ENCODE results near the gene METTL22.
A peak's percentile ranks its signal among the peaks of the same experiment; 100 is the strongest.
"Not testable (repeated sequence)": the region's sequence is repeated elsewhere in the genome, so short reads cannot be mapped to it uniquely, and the experiment has no call there.

Gene METTL22

DNA sequence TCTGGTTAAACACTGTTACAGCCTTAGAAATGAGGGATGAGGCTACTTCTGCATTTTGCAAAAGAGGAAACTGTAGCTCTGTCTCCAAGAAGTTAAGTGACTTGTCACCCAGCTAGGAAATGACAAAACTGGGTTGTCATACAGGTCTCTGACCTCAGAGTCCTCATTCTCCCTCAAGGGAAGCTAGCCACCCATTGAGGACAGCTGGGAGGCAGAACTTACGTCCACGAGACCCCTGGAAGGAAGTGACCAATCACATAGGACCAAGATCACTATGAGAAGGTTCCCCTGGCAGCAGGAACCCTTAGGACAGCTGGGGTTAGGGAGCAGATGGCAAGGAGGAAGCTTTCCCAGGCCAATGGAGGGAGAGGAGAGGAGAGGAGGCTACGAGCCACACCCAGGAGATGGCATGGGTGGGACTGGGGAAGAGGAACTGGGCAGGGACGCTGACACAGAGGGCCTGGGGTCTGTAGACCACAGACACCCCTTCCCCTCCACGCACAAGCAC is 11.2 kb downstream of the METTL22 start:
- no peak for DNase-seq (ENCODE audit: low spot score)

DNA sequence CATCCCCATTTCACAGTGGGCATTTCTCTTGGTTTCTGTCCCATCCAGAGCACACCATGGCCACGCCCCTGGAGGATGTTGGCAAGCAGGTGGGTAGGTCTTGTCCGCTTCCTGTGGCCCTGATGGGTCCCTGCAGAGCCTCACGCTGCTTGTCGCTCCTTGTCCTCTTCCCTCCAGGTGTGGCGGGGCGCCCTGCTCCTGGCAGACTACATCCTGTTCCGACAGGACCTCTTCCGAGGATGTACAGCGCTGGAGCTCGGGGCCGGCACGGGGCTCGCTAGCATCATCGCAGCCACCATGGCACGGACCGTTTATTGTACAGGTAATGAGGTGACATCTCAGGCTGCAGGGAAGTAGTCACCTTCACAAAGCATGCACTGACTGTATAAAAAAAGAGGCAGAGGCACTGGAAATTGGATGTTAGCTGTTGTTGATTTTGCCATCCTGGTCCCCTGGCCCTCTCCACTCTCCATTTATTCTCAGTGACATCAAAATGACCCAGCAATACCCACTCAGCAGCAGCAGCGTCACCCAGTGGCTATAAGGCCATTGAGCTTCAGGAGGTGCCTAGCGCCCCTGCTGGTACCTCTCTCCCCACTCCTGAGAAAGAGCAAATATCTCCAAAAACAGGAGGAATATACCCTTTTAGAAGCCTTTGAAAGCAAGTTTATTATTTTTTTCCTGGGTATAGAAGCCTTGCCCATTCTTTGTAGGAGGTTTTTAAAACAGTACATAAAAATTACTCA is 13.7 kb downstream of the METTL22 start:
- DNase-seq (ENCODE audit: low spot score), result peak; percentile 33

DNA sequence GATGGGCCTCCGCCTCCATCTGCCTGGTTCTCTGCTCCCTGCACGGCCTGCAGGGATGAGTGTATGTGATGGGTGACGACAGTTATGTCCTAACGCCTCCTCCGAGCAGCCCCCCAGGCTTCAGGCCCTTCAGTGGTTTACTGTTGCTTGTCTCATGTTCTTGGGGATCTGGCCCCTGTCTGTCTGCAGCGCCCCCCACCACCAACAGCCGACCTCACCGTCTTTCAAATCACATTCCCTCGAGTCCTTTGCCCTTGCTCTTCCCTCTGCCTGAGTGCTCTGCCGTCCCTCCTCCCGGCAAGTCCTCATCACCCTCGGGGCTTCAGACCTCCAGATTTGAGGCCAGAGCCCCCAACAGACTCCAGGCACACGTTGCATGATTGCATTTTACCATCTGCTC is 18.2 kb downstream of the METTL22 start:
- no peak for DNase-seq (ENCODE audit: low spot score)

DNA sequence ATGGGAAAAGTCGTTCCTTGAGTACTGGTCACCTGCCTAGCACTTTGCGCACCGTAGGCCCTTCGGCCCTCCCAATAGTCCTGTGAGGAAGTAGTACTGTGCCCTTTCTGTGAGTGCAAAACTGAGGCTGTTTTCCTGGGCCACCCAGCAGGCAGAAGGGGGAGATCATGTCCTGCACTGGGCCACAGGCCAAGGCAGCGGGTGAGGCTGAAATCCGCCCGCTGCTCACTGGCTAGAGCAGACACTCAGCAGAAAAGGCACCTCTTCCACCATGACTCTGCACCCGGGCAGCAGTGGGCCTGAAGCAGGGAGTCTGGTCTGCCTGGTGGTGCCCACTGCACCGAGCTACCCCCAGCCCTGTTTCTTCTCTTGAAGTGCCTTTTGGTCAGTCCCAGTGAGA is 20.2 kb downstream of the METTL22 start:
- peak; percentile 85 for DNase-seq (ENCODE audit: low spot score)

DNA sequence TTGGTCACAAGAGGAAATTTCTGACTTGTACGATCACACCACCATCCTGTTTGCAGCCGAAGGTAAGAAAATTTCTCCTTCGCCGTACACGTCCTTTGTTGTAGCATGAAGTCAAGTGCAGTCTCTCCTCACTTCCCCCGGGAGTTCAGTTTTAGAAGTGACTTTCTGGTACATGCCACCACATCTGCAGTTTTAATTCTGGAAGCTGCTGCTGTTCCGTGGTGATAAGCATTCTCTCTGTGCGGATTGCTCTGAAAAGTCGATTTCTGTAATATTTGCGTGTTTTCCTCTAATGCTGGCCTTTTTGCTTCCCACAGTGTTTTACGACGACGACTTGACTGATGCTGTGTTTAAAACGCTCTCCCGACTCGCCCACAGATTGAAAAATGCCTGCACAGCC is 20.6 kb downstream of the METTL22 start:
- DNase-seq (ENCODE audit: low spot score), result no peak

DNA sequence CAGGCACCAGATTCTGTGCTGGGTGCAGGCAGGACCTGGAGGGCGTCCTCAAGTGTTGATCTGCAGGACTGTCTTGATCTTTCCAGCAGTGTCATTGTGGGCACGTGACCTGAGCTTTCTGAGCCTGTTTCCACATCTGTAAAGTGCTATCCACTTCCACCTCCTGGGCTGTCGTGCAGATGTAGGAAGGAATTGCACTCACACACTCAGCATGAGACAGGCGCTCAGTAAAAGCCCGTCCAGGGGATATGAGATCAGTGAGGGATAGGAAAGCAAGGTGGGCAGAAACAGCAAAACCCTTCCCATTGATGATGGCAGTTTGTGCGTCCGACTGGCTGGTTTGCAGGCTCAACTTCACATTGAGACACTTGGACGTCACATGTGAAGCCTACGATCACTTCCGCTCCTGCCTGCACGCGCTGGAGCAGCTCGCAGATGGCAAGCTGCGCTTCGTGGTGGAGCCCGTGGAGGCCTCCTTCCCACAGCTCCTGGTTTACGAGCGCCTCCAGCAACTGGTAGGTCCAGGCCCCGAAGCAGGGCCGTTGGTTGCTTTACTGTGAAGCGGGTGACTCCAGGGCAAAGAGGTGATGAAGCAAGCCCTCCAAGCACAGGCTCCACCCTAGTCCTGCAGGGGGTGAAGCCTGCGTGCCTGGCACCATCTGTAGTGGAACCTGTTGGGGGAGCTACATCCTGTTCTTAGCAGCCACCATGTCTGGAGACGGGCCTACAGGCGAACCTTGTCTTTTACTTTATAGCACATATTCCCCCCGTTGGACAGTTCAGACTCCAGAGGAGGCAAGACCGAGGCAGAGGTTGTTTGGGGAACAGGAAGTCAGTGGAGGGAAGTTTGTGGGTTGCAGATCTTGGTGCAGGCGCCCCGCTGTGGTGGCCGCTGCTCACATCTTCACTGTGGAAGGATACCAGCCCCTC is 23.0 kb downstream of the METTL22 start:
- peak; percentile 37 for DNase-seq (ENCODE audit: low spot score)

DNA sequence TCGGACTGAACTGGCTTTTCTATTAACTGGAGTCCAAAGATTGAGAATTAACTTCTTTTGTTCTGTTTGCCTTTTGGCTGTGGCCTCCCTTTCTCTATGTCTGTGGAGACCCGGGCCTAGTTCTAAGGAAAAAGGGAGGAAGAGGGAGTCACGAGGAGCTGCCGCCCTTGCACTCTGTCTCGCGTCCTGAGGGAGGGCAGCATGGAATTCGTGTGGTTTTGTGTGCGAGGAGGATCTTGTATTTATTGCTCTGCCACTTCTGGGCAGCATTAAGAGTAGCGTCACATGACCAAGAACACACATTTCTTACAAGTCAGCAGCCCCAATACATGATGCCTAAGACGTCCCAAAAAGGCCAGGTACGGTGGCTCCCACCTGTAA is 23.6 kb downstream of the METTL22 start:
- no peak for DNase-seq (ENCODE audit: low spot score)

DNA sequence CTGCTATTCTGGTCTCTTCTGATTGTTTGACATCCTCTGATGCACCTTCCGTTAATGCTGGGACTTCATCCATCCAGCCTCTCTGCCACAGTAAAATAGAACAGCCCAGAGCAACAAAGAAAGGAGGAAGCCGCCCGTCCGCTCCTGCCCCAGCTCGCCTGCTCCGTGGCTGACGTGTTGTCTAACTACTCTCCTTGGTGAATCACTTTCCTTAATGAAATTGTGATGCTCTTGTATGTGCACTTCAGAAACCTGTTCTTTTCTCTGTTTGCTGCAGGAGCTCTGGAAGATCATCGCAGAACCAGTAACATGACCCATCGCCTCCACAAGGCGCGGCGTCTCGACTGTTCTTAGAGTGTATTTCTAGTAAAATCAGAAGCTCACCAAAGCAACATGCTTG is 24.3 kb downstream of the METTL22 start:
- peak; percentile 12 for DNase-seq (ENCODE audit: low spot score)

DNA sequence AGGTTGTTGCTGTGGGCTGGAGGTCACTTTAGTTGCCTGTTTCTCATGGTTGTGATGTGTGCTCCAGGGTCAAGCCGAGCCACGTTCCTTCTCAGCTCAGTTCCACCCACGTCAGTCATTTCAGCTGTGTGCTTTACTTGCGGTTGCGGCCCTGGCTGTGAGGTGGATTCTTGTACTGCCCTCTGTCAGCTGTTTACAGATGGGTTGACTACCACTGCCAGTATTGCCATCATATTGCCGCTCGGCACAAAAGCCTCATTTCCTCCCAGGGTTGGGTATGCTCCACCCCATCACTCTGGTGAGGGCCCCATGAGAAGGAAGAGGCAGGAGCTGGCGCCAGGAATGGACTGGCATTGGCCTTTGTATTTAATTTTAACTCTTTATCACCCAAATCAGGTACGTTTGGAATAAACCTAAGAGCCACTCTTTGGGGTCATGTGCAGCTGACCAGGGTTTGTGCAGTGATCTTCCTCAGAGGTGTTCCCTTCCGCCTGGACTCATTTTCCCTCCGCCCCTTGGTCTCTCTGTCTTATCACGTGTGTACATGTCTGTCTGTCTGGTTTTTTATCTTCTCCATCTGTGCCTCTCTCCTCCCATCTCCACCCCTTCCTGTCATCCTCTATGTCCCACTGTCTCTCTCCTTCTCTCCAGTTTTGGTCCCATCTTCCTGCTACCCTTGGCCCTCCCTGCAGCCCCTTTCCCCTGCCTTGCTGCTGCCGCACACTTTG is 25.0 kb downstream of the METTL22 start:
- peak; percentile 74 for DNase-seq (ENCODE audit: low spot score)

DNA sequence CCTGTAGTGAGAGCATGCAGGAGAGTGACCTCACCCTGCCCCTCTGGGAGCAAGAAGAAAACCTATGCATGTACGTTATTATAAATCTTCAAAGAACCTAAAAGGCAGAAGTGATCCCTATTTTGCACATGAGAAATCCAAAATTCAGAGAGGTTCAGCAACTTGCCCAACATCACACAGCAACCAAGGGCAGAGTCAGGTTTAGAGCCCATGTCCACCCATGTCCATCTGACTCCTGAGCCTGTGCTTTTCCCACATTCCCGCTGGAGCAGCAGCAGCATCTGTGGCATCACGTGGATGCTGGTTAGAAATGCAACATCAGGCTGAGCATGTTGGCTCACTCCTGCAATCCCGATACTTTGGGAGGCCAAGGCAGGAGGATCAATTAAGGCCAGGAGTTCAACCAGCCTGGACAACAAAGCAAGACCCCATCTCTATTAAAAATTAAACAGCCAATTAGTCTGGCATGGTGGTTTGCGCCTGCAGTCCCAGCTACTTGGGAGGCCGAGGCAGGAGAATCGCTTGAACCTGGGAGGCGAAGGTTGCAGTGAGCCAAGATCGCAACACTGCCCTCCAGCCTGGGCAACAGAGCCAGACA is 26.3 kb downstream of the METTL22 start:
- DNase-seq (ENCODE audit: low spot score), result no peak

DNA sequence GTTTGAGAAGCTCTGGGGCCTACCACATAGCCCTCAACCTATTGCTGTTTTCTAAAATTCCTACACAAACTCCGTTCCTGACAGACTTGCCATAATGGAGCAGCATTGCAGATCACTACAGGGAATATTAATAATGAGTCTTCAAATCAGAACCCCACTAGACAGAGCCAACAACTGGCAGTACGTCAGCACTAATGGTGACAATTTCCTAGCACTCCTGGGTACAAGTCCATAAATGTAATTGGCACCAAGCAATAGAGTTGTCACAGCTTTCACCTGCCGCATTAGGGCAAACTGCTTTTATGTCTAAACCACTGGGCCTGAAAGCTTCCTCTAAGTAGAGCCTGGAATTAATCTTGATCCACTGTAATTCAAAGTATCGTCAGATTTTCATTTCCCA is 27.4 kb downstream of the METTL22 start:
- DNase-seq (ENCODE audit: low spot score), result no peak

DNA sequence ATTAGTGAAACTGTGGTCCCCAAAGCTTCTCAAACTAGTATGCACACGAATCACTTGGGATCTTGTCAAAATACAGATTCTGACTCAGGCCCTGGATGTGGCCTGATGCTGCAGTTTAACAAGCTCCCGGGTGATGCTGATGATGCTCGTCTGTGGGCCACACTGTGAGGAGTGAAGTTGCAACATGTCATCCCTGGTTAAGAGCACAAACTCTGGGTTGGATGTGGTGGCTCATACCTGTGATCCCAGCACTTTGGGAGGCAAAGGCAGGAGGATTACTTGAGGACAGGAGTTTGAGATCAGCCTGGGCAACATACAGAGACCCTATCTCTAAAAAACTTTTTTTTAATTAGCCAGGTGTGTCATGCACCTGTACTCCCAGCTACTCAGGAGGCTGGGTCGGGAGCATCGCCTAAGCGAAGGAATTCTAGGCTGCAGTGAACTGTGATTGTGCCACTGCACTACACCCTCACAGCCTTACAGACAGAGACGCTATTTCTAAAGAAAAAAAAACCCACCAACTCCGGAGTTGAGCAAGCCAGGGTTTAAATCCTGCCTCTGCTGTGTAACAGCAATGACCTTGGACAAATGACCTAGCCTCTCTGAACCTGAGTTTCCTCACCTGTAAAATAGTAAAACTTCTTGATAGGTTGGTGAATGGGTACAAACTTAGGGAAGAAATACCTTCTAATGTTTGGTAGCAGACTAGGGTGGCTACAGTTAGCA is 28.5 kb downstream of the METTL22 start:
- no peak for DNase-seq (ENCODE audit: low spot score)

DNA sequence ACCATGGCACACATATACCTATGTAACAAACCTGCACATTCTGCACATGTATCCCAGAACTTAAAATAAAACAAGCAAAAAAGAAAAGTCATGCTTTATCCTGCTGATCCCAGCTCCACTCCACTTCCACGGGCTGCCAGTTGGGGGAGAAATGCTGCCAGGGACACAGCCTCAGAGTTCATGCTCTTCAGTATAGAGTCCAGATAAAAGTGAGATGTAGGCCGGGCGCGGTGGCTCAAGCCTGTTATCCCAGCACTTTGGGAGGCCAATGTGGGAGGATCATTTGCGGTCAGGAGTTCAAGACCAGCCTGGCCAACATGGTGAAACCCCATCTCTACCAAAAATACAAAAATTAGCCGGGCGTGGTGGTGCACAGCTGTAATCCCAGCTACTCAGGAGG is 30.5 kb downstream of the METTL22 start:
- DNase-seq (ENCODE audit: low spot score), result not testable (repeated sequence)

DNA sequence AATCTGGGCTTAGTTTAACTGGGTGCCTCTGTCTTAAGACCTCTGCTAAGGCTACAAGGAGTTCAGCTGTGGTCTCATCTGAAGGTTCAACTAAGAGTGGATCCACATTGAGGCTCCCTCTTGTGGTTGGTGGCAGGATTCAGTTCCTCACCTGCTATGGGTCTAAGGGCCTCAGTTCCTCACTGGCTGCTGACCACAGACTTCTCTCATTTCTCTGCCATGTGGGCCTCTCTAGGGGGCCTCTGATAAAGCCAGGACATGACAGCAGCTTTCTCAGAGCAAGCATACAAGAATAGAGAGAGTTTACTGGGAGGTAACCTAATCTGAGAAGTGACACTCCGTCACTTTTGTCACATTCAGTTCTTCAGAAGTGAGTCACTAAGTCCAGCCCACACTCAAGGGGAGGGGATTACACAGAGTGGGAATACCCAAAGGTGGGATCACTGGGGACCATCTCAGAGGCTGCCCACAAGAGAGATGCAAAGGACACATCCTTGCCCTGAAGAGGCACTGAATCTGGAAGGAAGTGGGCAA is 33.8 kb downstream of the METTL22 start:
- peak; percentile 55 for DNase-seq (ENCODE audit: low spot score)

DNA sequence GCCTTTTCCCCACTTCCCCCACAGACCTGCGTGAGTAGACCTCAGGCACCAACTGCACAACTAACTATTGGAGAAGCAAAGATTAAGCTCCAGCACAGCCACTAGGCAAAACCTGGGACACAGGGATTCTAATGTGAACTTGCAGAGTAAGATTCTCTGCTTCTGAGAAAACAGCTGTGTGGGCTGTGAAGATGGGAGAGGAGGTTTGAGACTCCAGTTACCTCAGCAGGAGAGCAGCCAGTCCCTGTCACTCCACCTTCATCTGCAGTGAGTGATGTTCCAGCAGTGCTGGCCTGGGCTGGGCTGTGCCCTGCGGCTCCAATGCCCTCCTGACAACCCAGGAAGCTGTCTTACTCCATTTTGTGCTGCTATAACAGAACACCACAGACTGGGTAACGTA is 34.9 kb downstream of the METTL22 start:
- DNase-seq (ENCODE audit: low spot score), result no peak

DNA sequence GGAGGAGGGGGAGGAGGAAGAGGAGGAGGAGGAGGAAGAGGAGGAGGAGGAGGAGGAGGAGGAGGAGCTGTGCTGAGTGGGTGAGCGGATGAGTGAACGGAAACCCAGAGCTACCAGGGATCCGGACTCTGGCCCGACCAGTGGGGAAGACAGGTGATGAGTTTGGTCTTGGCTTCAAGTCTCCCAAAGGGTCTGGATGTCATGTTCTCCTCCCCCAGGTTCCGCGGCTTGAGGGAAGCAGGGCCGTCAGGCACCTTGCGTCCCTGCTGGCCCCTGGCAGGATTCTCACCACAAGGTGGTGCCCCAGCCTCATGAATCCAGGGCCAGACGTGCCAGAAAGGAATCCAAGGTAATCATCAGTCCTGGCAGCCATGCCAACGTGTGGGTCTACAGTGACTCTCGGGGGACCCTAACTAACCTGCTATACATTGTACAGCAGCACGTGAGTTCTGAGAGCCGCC is 39.4 kb downstream of the METTL22 start:
- DNase-seq (ENCODE audit: low spot score), result peak; percentile 65

DNA sequence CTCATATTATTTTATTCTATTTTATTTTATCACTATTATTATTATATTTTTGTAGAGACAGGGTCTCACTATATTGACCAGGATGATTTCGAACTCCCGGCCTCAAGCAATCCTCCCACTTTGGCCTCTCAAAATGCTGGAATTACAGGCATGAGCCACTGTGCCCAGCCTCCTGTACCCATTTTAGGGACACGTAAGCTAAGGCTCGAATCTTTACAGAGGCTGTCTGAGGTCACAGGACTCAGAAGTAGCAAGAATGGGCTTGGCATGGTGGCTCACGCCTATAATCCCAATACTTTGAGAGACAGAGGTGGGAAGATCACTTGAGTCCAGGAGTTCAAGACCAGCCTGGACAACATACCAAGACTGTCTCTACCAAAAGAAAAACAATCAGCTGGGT is 40.2 kb downstream of the METTL22 start:
- DNase-seq (ENCODE audit: low spot score), result no peak

DNA sequence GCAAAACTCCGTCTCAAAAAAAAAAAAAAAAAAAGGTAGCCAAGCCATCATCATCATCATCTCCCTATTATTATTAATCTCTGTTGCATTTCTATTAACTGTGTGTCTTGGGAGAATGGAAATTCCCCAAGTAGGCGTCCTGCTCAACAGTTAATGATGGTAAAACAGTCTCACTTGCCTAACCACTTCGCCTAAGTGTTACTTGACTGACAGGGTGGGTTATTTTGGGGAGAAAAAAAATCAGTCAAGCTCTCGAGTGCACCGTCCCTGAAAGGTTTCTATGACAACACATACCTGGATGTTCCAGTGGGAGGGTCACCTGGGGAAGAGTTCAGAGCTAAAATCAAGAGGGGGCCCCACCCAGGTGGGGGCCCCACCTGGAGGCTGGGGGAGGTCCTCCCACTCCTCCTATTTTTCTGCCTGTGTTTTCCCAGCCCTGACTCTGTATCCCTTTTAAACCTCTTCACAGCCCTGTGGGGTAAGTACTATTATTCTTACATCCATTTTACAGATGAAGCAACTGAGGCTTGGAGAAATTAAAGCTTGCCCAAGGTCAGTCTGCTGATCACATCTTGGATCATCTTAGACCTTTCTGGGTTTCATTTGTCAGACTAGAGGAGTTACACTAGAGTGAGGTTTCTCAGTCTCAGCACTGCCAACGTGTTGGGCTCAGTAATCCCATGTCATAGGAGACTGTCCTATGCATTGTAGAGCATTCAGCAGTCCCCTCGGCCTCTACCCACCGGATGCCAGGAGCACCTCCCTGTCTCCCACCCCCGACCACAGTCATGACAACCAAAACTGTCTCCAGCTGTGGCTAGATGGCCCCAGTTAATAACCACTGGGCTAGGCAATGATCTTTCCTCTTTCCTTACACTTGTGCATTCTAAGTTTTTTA is 41.9 kb downstream of the METTL22 start:
- DNase-seq (ENCODE audit: low spot score), result no peak

DNA sequence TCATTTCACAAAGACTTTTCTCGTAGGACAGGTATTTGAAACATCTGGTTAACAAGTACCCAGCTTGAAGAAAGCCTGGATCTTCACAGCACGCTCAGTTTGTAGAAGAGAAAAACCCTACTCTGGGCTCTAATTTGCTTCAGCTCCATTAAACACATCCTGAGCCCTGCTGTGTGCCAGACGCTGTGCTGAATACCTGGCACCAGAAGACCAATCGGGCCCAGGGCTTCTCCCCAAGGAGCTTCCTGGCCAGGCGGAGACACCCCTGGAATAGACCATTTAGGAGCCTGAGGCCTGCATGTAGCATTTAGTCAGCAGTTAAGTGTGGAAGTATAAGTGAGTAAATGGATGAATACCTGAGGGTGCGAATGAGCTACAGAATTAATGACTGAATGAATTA is 44.0 kb downstream of the METTL22 start:
- DNase-seq (ENCODE audit: low spot score), result no peak

DNA sequence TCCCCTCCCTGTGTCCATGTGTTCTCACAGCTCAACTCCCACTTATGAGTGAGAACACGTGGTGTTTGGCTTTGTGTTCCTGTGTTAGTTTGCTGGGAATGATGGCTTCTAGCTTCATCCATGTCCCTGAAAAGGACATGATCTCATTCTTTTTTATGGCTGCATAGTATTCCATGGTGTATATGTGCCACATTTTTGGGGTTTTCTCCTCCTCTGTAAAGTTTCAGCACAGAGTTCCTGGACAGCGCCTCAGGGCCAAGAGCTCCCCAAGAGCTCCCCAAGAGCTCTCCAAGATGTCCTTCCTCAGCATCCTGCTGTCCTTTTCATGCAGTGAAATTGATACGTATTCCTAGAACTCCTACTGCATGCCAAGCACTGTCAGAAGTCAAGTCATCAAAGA is 46.0 kb downstream of the METTL22 start:
- no peak for DNase-seq (ENCODE audit: low spot score)
